ENCODE data around the gene RNU1-3. TPM values are rescaled to one million over a fixed set of nuclear protein-coding genes. Genes with fewer than 3 reads are reported as not detected.
A peak's percentile ranks its signal among the peaks of the same experiment; 100 is the strongest.

The RNU1-3 gene
- total and polyA plus RNA-seq, 2 of the 13 experiments (the other 11 are each of a cell fraction or from before 2014, with no cell fraction given): under 0.01 to 11,018 TPM

- TF ChIP-seq ETV6 (CRISPR knock-in tag; conservative IDR thresholded peaks at IDR 0.05) (peak; percentile 90), SALL1 (CRISPR knock-in tag; IDR thresholded peaks at IDR 0.05) (peak; percentile 87), MNT (IDR thresholded peaks at IDR 0.05) (peak; percentile 58), ZFP36L2 (CRISPR knock-in tag; IDR thresholded peaks at IDR 0.05) (peak; percentile 84; the same call in 1 of the 2 replicates), GABPB1 (CRISPR knock-in tag; IDR thresholded peaks at IDR 0.05) (peak; percentile 90), HDAC2 (CRISPR knock-in tag; IDR thresholded peaks at IDR 0.05) (peak; percentile 91), RNF2 (conservative IDR thresholded peaks at IDR 0.05; ENCODE audit: low read depth) (peak; percentile 87), ZNF136 (CRISPR knock-in tag; IDR thresholded peaks at IDR 0.05; ENCODE audit: low read depth) (peak; percentile 84; the same call in 1 of the 2 replicates), ZSCAN25 (CRISPR knock-in tag; IDR thresholded peaks at IDR 0.05) (peak; percentile 78; the same call in 1 of the 2 replicates), ZNF18 (CRISPR knock-in tag; IDR thresholded peaks at IDR 0.05; ENCODE audit: insufficient replicate concordance) (peak; percentile 20), POLR2G (IDR thresholded peaks at IDR 0.05; ENCODE audit: low read depth, low read length) (peak; percentile 96), GATAD1 (CRISPR knock-in tag; IDR thresholded peaks at IDR 0.05) (peak; percentile 93), SMARCC2 (IDR thresholded peaks at IDR 0.05) (peak; percentile 70; the same call in 1 of the 2 replicates), ETV5 (CRISPR knock-in tag; IDR thresholded peaks at IDR 0.05; ENCODE audit: borderline replicate concordance) (peak; percentile 95), ZNF34 (CRISPR knock-in tag; IDR thresholded peaks at IDR 0.05; ENCODE audit: borderline replicate concordance) (peak; percentile 97), SIN3A (IDR thresholded peaks at IDR 0.05; ENCODE audit: borderline replicate concordance, low read depth, low read length) (peak; percentile 98), ZNF816 (CRISPR knock-in tag; IDR thresholded peaks at IDR 0.05; ENCODE audit: borderline replicate concordance) (peak; percentile 99), MAZ (IDR thresholded peaks at IDR 0.05; ENCODE audit: borderline replicate concordance, low read depth, low read length) (peak; percentile 94), MAZ (CRISPR knock-in tag; IDR thresholded peaks at IDR 0.05; ENCODE audit: low read depth) (peak; percentile 90), GATAD2A (CRISPR knock-in tag; IDR thresholded peaks at IDR 0.05) (peak; percentile 96), TAF1 (CRISPR knock-in tag; IDR thresholded peaks at IDR 0.05) (peak; percentile 93), ZSCAN20 (CRISPR knock-in tag; IDR thresholded peaks at IDR 0.05; ENCODE audit: borderline replicate concordance) (0 out of 2 replicates have a peak, but pooled peaks have one; percentile 63), GPN1 (CRISPR knock-in tag; IDR thresholded peaks at IDR 0.05; ENCODE audit: borderline replicate concordance) (0 out of 2 replicates have a peak, but pooled peaks have one; percentile 73), CAMTA2 (CRISPR knock-in tag; IDR thresholded peaks at IDR 0.05; ENCODE audit: borderline replicate concordance) (peak; percentile 92; the same call in 1 of the 2 replicates), ESRRA (CRISPR knock-in tag; IDR thresholded peaks at IDR 0.05; ENCODE audit: low read depth) (peak; percentile 85; the same call in 1 of the 2 replicates), NFIB (CRISPR knock-in tag; IDR thresholded peaks at IDR 0.05; ENCODE audit: borderline replicate concordance) (0 out of 2 replicates have a peak, but pooled peaks have one; percentile 59)
Measured at GRCh38 chr1:16645271-16646060, 21.3 kb downstream of the RNU1-3 start (continued).

Data from HepG2 (cell line).